NCI-H187 (cell line): ENCODE measurements around the gene TECR.
A peak's percentile ranks its signal among the peaks of the same experiment; 100 is the strongest.
"Not testable (repeated sequence)": the region's sequence is repeated elsewhere in the genome, so short reads cannot be mapped to it uniquely, and the experiment has no call there.

Experiments
- DNase-seq, 2 experiments: peaks; one replicate each; lab custom pipeline; 2025; lab: John Stamatoyannopoulos, UW

The TECR gene

GRCh38 chr19:14561249-14561648 lies 31.9 kb downstream of the TECR start:
- no peak for DNase-seq

GRCh38 chr19:14561847-14562351 lies 32.5 kb downstream of the TECR start:
- DNase-seq, result no peak

GRCh38 chr19:14562660-14563589 lies 33.5 kb downstream of the TECR start:
- no peak for DNase-seq

GRCh38 chr19:14563590-14563926 lies 34.2 kb downstream of the TECR start:
- DNase-seq, result no peak

- DNase-seq, result no peak
These were observed 34.7 kb downstream of the TECR start for GRCh38 chr19:14563989-14564651.

GRCh38 chr19:14564652-14565297 lies 35.4 kb downstream of the TECR start:
- not testable (repeated sequence) for DNase-seq

GRCh38 chr19:14565298-14565679 lies 35.9 kb downstream of the TECR start:
- DNase-seq, result no peak

GRCh38 chr19:14565765-14566711 lies 36.6 kb downstream of the TECR start:
- DNase-seq, result no peak

GRCh38 chr19:14566712-14567077 lies 37.3 kb downstream of the TECR start:
- no peak for DNase-seq

- no peak for DNase-seq
These were observed 37.7 kb downstream of the TECR start for GRCh38 chr19:14567079-14567478.

- DNase-seq, result no peak
These were observed 41.6 kb downstream of the TECR start for GRCh38 chr19:14570864-14571527.

- DNase-seq, result peak; percentile 47 to 67
These were observed 42.5 kb downstream of the TECR start, which contains the start of gene NDUFB7 for GRCh38 chr19:14571695-14572490. TSS of gene NDUFB7 (minus strand) at chr19:14572066. CDS start at chr19:14572000, 66 bp downstream.

GRCh38 chr19:14575428-14575980 lies 46.1 kb downstream of the TECR start:
- no peak for DNase-seq

- DNase-seq, result no peak
These were observed 47.0 kb downstream of the TECR start for GRCh38 chr19:14576363-14576762.

- no peak for DNase-seq
These were observed 47.9 kb downstream of the TECR start for GRCh38 chr19:14577264-14577663.

GRCh38 chr19:14577885-14578427 lies 48.6 kb downstream of the TECR start:
- DNase-seq, result no peak

- DNase-seq, result no peak
These were observed 51.3 kb downstream of the TECR start for GRCh38 chr19:14580623-14581237.

GRCh38 chr19:14582894-14583340 lies 53.5 kb downstream of the TECR start, which contains the start of gene CLEC17A:
TSS of gene CLEC17A (plus strand) at chr19:14583084. CDS start at chr19:14583161, 77 bp downstream.
- DNase-seq, result no peak

GRCh38 chr19:14584372-14584771 lies 55.0 kb downstream of the TECR start:
- not testable (repeated sequence) for DNase-seq
